ENCODE data around the gene ST6GAL2. TPM values are rescaled to one million over a fixed set of nuclear protein-coding genes. Genes with fewer than 3 reads are reported as not detected.

The ST6GAL2 gene
- total and polyA plus RNA-seq, 2 of the 8 experiments (the other 6 are each of a cell fraction or from before 2014, with no cell fraction given), result 2.7 to 17.5 TPM

GRCh38 chr2:106858810-106859209, 27.2 kb downstream of the ST6GAL2 start (continued):
- TF ChIP-seq CHD7 (IDR thresholded peaks at IDR 0.05; ENCODE audit: insufficient replicate concordance, low read length), result no peak
- no peak for TF ChIP-seq ASH2L (IDR thresholded peaks at IDR 0.05; ENCODE audit: low read length)
- TF ChIP-seq EP300 (IDR thresholded peaks at IDR 0.05; ENCODE audit: borderline replicate concordance in 1 of 2, low read depth in 2 of 2, low read length in 2 of 2), result no peak
- TF ChIP-seq FOSL1 (IDR thresholded peaks at IDR 0.05; ENCODE audit: insufficient read depth, low read depth, low read length), result no peak
- TF ChIP-seq RBBP5 (IDR thresholded peaks at IDR 0.05; ENCODE audit: borderline replicate concordance, low read depth, low read length), result no peak
- TF ChIP-seq SP1 (IDR thresholded peaks at IDR 0.05; ENCODE audit: low read depth, low read length), result no peak
- TF ChIP-seq SRF (IDR thresholded peaks at IDR 0.05; ENCODE audit: low read depth, low read length), result no peak
- no peak for TF ChIP-seq POU5F1 (IDR thresholded peaks at IDR 0.05; ENCODE audit: low read depth, low read length)
- no peak for TF ChIP-seq NRF1 (IDR thresholded peaks at IDR 0.05; ENCODE audit: low read depth, low read length)
- no peak for TF ChIP-seq SIN3A (conservative IDR thresholded peaks at IDR 0.05 in 1 of 2, IDR thresholded peaks at IDR 0.05 in 1 of 2; ENCODE audit: low read depth in 1 of 2, low read length in 2 of 2)
- no peak for TF ChIP-seq RFX5 (IDR thresholded peaks at IDR 0.05; ENCODE audit: borderline replicate concordance, low read depth, low read length)
- TF ChIP-seq BRCA1 (IDR thresholded peaks at IDR 0.05; ENCODE audit: low read depth, low read length), result no peak

Measured in H1 (cell line).